Neural crest cell (in vitro differentiated cells): ENCODE results near the gene PPARGC1A. TPM values are rescaled to one million over a fixed set of nuclear protein-coding genes. Genes with fewer than 3 reads are reported as not detected.

Experiments used
- DNase-seq: peaks from one replicate; pipeline ENCODE4 v3.0.0; 2021; ENCODE audit warnings: low read depth, mixed read lengths, low spot score
- H3K27ac Mint-ChIP-seq: one replicate; pipeline ENCODE4 v1.8.0; 2021; ENCODE audit warnings: mild to moderate bottlenecking, mixed read lengths; ENCODE audit not compliant: unreplicated experiment
- H3K27me3 Mint-ChIP-seq: 2 replicates; pipeline ENCODE4 v1.8.0; 2021; ENCODE audit warnings: low read depth, mild to moderate bottlenecking, mixed read lengths
- H3K36me3 Mint-ChIP-seq: 2 replicates; pipeline ENCODE4 v1.8.0; 2021; ENCODE audit warnings: low read depth, mild to moderate bottlenecking, mixed read lengths
- H3K4me1 Mint-ChIP-seq: 2 replicates; pipeline ENCODE4 v1.8.0; 2021; ENCODE audit warnings: mixed read lengths
- H3K4me3 Mint-ChIP-seq: one replicate; pipeline ENCODE4 v1.8.0; 2021; ENCODE audit warnings: mild to moderate bottlenecking, mixed read lengths
- H3K9me3 Mint-ChIP-seq: 2 replicates; pipeline ENCODE4 v1.8.0; 2021; ENCODE audit warnings: mixed read lengths
- CTCF ChIP-seq: fragments of 200-600 bp; sonication (generic); conservative IDR thresholded peaks from 2 replicates; pipeline ENCODE4 v1.5.0; 2021; ENCODE audit warnings: antibody characterized with exemption, mild to moderate bottlenecking
- total RNA-seq: library from RNA; stranded (reverse); gene quantifications from 2 replicates; pipeline ENCODE4 v1.2.1, GENCODE V29; 2021

The PPARGC1A gene
- total RNA-seq, 1 donor from 2014 or later, result 2.8 TPM

DNA sequence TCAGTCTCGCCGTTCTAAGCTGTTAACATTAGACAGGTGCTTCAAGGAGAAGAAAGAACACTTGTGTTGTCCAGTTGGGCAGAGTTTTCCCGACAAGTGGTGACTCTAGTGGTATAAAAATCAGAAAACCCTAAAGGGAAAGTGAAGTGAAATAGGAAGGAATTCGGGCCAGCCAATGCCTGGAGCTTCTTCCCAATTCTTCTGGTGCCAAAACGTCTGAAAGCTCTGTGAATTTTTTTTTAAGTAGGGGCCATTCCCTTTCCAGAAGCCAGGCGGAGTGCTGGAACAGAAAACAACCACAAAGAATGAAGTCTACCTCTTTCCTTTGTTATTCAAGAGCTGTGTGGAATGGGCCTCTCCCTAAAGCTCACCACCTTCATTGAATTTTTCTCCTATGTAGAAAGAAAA lies 43.1 kb upstream of the PPARGC1A start:
- no peaks in the 10 kb centered on the region for H3K9me3 Mint-ChIP-seq
- peak; percentile 49 for TF ChIP-seq CTCF
- no peak overlapping the region for H3K4me3 Mint-ChIP-seq
- DNase-seq, result no peak
- no peaks in the 10 kb centered on the region for H3K36me3 Mint-ChIP-seq
- peaks cover 5% of the 10 kb centered on the region for H3K4me1 Mint-ChIP-seq
- H3K27ac Mint-ChIP-seq, result no peak overlapping the region
- H3K27me3 Mint-ChIP-seq, result no peaks in the 10 kb centered on the region

- DNase-seq, result no peak
- Mint-ChIP-seq H3K9me3 (no peaks in the 10 kb centered on the region), H3K36me3 (no peaks in the 10 kb centered on the region), H3K4me1 (peaks cover 5% of the 10 kb centered on the region), H3K4me3 (no peak overlapping the region), H3K27me3 (no peaks in the 10 kb centered on the region), H3K27ac (no peak overlapping the region)
- no peak for TF ChIP-seq CTCF
These were observed 42.3 kb upstream of the PPARGC1A start for GRCh38 chr4:23932186-23932585.

- no peak overlapping the region for H3K27ac Mint-ChIP-seq
- no peaks in the 10 kb centered on the region for H3K27me3 Mint-ChIP-seq
- no peak for DNase-seq
- no peak overlapping the region for H3K4me3 Mint-ChIP-seq
- H3K9me3 Mint-ChIP-seq, result no peaks in the 10 kb centered on the region
- H3K4me1 Mint-ChIP-seq, result peaks cover 5% of the 10 kb centered on the region
- no peak for TF ChIP-seq CTCF
- H3K36me3 Mint-ChIP-seq, result no peaks in the 10 kb centered on the region
These were observed 41.6 kb upstream of the PPARGC1A start for GRCh38 chr4:23931489-23931830.

DNA sequence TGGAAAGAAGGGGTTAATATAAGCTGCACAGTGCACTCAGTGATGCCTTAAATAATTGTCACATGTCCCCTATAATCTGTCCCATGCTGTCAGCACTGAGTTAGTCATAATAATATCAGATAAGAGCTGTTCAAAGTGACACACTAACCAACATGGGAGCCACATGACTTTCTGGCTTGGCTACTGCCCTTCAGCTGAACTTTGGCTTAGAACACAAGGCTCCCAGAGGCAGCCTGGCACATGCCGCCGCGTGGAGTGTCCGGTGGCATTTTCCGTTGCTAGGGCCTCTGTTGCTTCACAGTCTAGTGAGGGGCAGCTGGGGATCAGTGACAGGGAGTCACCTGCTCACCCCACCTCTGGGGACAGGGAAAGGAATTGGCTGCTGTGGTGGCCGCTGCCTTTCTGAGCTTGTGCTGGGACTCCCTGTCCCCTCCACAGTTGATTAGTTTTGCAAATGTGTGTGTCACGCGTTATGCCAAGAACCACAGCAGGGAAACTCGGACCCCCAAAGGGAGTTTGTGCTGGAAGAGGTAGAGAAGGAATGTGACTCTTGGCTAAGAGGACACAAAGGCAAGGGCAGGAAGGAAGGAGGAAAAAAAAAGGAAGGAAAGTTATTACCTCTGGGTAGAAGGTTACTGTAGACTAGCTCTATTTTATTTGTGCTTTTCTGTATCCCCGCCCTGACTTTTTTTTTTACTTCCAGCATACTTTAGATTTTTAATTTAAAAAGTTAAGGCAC lies 41.1 kb upstream of the PPARGC1A start:
- H3K27ac Mint-ChIP-seq, result no peak overlapping the region
- TF ChIP-seq CTCF, result no peak
- no peak for DNase-seq
- H3K9me3 Mint-ChIP-seq, result no peaks in the 10 kb centered on the region
- H3K36me3 Mint-ChIP-seq, result no peaks in the 10 kb centered on the region
- H3K4me1 Mint-ChIP-seq, result peaks cover 5% of the 10 kb centered on the region
- no peaks in the 10 kb centered on the region for H3K27me3 Mint-ChIP-seq
- no peak overlapping the region for H3K4me3 Mint-ChIP-seq

DNA sequence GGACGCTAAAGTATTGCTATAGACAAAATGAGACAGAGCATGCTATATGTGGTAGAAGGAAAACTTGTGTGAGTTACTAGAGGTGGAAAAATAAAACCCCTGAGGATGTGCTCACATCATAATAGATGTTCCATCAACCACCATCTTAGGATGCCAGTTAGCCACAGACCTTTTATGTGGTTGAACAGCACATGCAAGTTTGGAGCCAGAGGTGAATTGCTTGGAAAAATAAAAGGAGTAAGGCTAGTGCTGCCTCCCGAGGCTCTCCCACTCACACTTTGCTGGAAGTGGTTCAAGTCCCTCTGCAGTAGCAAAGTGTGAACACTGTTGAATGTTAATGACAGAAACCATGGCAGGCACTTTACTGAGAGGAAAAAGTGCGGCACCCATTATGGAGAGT lies 39.4 kb upstream of the PPARGC1A start:
- no peak overlapping the region for H3K27ac Mint-ChIP-seq
- peaks cover 5% of the 10 kb centered on the region for H3K4me1 Mint-ChIP-seq
- no peaks in the 10 kb centered on the region for H3K27me3 Mint-ChIP-seq
- DNase-seq, result no peak
- no peaks in the 10 kb centered on the region for H3K36me3 Mint-ChIP-seq
- no peaks in the 10 kb centered on the region for H3K9me3 Mint-ChIP-seq
- H3K4me3 Mint-ChIP-seq, result no peak overlapping the region
- no peak for TF ChIP-seq CTCF
